ENCODE measurements around the gene RABL6. TPM values are rescaled to one million over a fixed set of nuclear protein-coding genes. Genes with fewer than 3 reads are reported as not detected.

RABL6 gene
- total RNA-seq, 5 donors from 2014 or later (not counting 1 experiment from before 2014, with no cell fraction given) = 60.5 to 86.7 (median 82.8) TPM

GRCh38 chr9:136808075-136808805, 492 bp downstream of the RABL6 start:
- Histone ChIP-seq H3K4me3 (ENCODE audit: control insufficient read depth in 1 of 2, extremely low read depth in 1 of 2, low read length in 1 of 2) (peak overlapping the region; percentile 44 to 72), H3K36me3 (ENCODE audit: control insufficient read depth in 2 of 2, extremely low read depth in 1 of 2, insufficient read depth in 1 of 2, low read length in 1 of 2) (peaks cover 0 to 14% of the 10 kb centered on the region in 2 donors), H3K27ac (ENCODE audit: low read length) (no peak overlapping the region), H3K4me1 (ENCODE audit: control insufficient read depth in 1 of 2, extremely low read depth in 1 of 2, insufficient read depth in 2 of 2, low read length in 2 of 2) (peaks cover 15 to 48% of the 10 kb centered on the region in 2 experiments), H3K27me3 (replicated peaks in 1 of 2; ENCODE audit: control insufficient read depth in 2 of 2, extremely low read depth in 1 of 2, insufficient read depth in 2 of 2, low read length in 1 of 2) (no peaks in the 10 kb centered on the region), H3K9me3 (no peaks in the 10 kb centered on the region)
- CTCF ChIA-PET = interaction anchor here in 1 of 2 donors (0.6 to 1.6 kb wide), 4 partner anchors 16 to 152 kb away, joined by 3 to 5 read pairs (median 4); no protein-coding TSS in a partner anchor
- peak overlapping the region in 1 of 2 donors; percentile 19 for H3K27ac Mint-ChIP-seq
- peak overlapping the region; percentile 76 to 85 (median 85) for H3K4me3 Mint-ChIP-seq
- WGBS (ENCODE audit: insufficient coverage) = under 1% methylated on average over 92 of the region's 93 CpGs
- peaks cover 42 to 50% (median 42%) of the 10 kb centered on the region in 3 donors for H3K4me1 Mint-ChIP-seq
- POLR2A ChIA-PET = no interaction called here
- H3K27me3 Mint-ChIP-seq = no peaks in the 10 kb centered on the region
- H3K9me3 Mint-ChIP-seq = no peaks in the 10 kb centered on the region
- peak; percentile 51 to 59 (median 54) for ATAC-seq (replicated peaks in 1 of 4)
- H3K36me3 Mint-ChIP-seq = peaks cover 12% of the 10 kb centered on the region
- DNase-seq = peak in 29 of 35 experiments; percentile 18 to 61 (median 38)

DNA sequence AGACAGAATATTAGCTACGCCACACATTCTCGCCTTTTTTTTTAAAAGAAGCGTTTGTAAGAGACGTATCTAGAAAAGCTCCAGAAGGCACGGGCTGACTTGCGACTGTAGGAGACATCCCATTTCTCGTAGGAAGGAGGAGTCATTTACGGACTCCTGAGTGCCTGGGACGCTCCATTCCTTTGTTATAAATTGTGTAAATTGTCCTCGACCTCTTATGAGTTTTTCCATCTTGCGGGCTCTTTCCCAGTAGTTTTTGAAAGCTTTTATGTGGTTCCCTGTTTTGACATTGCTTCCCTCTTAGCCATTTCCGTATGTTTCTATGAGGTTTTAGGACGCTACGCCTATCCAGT, 1.0 kb downstream of the RABL6 start:
- no peak for ATAC-seq (replicated peaks in 1 of 4)
- H3K27me3 ChIP-seq (replicated peaks in 1 of 2; ENCODE audit: control insufficient read depth in 2 of 2, extremely low read depth in 1 of 2, insufficient read depth in 2 of 2, low read length in 1 of 2) = no peaks in the 10 kb centered on the region
- peaks cover 47 to 53% (median 47%) of the 10 kb centered on the region in 3 donors for H3K4me1 Mint-ChIP-seq

GRCh38 chr9:136814725-136815421, 7.1 kb downstream of the RABL6 start:
- no peaks in the 10 kb centered on the region for H3K27me3 Mint-ChIP-seq
- peaks cover 22% of the 10 kb centered on the region for H3K36me3 Mint-ChIP-seq
- DNase-seq = no peak
- no peak overlapping the region for H3K4me3 Mint-ChIP-seq
- WGBS (ENCODE audit: insufficient coverage) = 94% methylated on average over 11 of the region's 13 CpGs
- Histone ChIP-seq H3K9me3 (no peaks in the 10 kb centered on the region), H3K36me3 (ENCODE audit: control insufficient read depth in 2 of 2, extremely low read depth in 1 of 2, insufficient read depth in 1 of 2, low read length in 1 of 2) (peaks cover 0 to 12% of the 10 kb centered on the region in 2 donors), H3K27me3 (replicated peaks in 1 of 2; ENCODE audit: control insufficient read depth in 2 of 2, extremely low read depth in 1 of 2, insufficient read depth in 2 of 2, low read length in 1 of 2) (no peaks in the 10 kb centered on the region), H3K4me3 (ENCODE audit: control insufficient read depth in 1 of 2, extremely low read depth in 1 of 2, low read length in 1 of 2) (no peak overlapping the region), H3K4me1 (ENCODE audit: control insufficient read depth in 1 of 2, extremely low read depth in 1 of 2, insufficient read depth in 2 of 2, low read length in 2 of 2) (peaks cover 3 to 21% of the 10 kb centered on the region in 2 experiments), H3K27ac (ENCODE audit: low read length) (no peak overlapping the region)
- peak overlapping the region in 1 of 2 donors; percentile 21 for H3K27ac Mint-ChIP-seq
- H3K9me3 Mint-ChIP-seq = no peaks in the 10 kb centered on the region
- ChIA-PET CTCF (no interaction called here), POLR2A (no interaction called here)
- H3K4me1 Mint-ChIP-seq = peaks cover 30 to 41% (median 37%) of the 10 kb centered on the region in 3 donors
- ATAC-seq (replicated peaks in 1 of 4) = no peak

More for the DNA sequence above, 1.0 kb downstream of the RABL6 start:
- 10% methylated on average over 8 of the region's 14 CpGs for WGBS (ENCODE audit: insufficient coverage)
- Mint-ChIP-seq H3K27ac (peak overlapping the region; percentile 19 to 39), H3K9me3 (no peaks in the 10 kb centered on the region), H3K27me3 (no peaks in the 10 kb centered on the region), H3K4me3 (peak overlapping the region; percentile 76 to 85 (median 84)), H3K36me3 (peaks cover 12% of the 10 kb centered on the region)
- H3K9me3 ChIP-seq = no peaks in the 10 kb centered on the region
- H3K4me3 ChIP-seq (ENCODE audit: control insufficient read depth in 1 of 2, extremely low read depth in 1 of 2, low read length in 1 of 2) = peak overlapping the region; percentile 44
- ChIA-PET POLR2A (no interaction called here), CTCF (interaction anchor here in 1 of 2 donors (0.6 to 0.7 kb wide), 2 partner anchors 16 to 151 kb away, joined by 3 to 4 read pairs; no protein-coding TSS in a partner anchor)
- peaks cover 15 to 48% of the 10 kb centered on the region in 2 experiments for H3K4me1 ChIP-seq (ENCODE audit: control insufficient read depth in 1 of 2, extremely low read depth in 1 of 2, insufficient read depth in 2 of 2, low read length in 2 of 2)
- H3K27ac ChIP-seq (ENCODE audit: low read length) = no peak overlapping the region
- no peak for DNase-seq
- H3K36me3 ChIP-seq (ENCODE audit: control insufficient read depth in 2 of 2, extremely low read depth in 1 of 2, insufficient read depth in 1 of 2, low read length in 1 of 2) = peaks cover 0 to 14% of the 10 kb centered on the region in 2 donors

DNA sequence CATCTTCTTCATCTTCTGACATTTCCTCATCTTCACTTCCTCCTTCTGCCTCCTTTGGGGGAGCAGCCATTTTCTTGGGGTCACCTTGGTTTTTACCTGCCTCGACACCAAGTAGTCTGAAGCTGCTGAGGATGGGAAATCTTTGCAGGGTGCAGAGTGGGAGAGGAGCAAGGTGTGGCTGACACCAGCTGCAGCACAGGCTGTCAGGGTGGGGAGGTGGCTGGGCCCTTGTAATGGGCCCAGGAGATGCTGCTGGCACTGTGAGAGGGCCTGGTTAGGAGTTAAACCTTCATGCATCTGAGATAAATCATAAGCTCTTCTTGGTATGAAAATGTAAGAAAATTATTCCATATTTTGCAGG, 7.7 kb downstream of the RABL6 start:
- Histone ChIP-seq H3K4me1 (ENCODE audit: control insufficient read depth in 1 of 2, extremely low read depth in 1 of 2, insufficient read depth in 2 of 2, low read length in 2 of 2) (peaks cover 3 to 18% of the 10 kb centered on the region in 2 experiments), H3K36me3 (ENCODE audit: control insufficient read depth in 2 of 2, extremely low read depth in 1 of 2, insufficient read depth in 1 of 2, low read length in 1 of 2) (peaks cover 0 to 12% of the 10 kb centered on the region in 2 donors), H3K9me3 (no peaks in the 10 kb centered on the region), H3K27me3 (replicated peaks in 1 of 2; ENCODE audit: control insufficient read depth in 2 of 2, extremely low read depth in 1 of 2, insufficient read depth in 2 of 2, low read length in 1 of 2) (no peaks in the 10 kb centered on the region), H3K4me3 (ENCODE audit: control insufficient read depth in 1 of 2, extremely low read depth in 1 of 2, low read length in 1 of 2) (no peak overlapping the region), H3K27ac (ENCODE audit: low read length) (no peak overlapping the region)
- peaks cover 26 to 37% (median 34%) of the 10 kb centered on the region in 3 donors for H3K4me1 Mint-ChIP-seq
- H3K27ac Mint-ChIP-seq = no peak overlapping the region
- peaks cover 19% of the 10 kb centered on the region for H3K36me3 Mint-ChIP-seq
- DNase-seq (no peak), ATAC-seq (replicated peaks in 1 of 4) (no peak)
- H3K4me3 Mint-ChIP-seq = no peak overlapping the region
- no peaks in the 10 kb centered on the region for H3K27me3 Mint-ChIP-seq
- ChIA-PET CTCF (no interaction called here), POLR2A (no interaction called here)
- no peaks in the 10 kb centered on the region for H3K9me3 Mint-ChIP-seq
- 57% methylated on average over 1 of the region's 1 CpG for WGBS (ENCODE audit: insufficient coverage)

GRCh38 chr9:136820971-136821825, 13.4 kb downstream of the RABL6 start:
- DNase-seq (no peak), ATAC-seq (replicated peaks in 1 of 4) (no peak)
- no peak overlapping the region for H3K4me3 ChIP-seq (ENCODE audit: control insufficient read depth in 1 of 2, extremely low read depth in 1 of 2, low read length in 1 of 2)
- no peaks in the 10 kb centered on the region for H3K9me3 Mint-ChIP-seq
- WGBS (ENCODE audit: insufficient coverage) = 80% methylated on average over 78 of the region's 83 CpGs
- no peaks in the 10 kb centered on the region for H3K4me1 ChIP-seq (ENCODE audit: control insufficient read depth in 1 of 2, extremely low read depth in 1 of 2, insufficient read depth in 2 of 2, low read length in 2 of 2)
- ChIA-PET CTCF (no interaction called here), POLR2A (no interaction called here)
- H3K9me3 ChIP-seq = no peaks in the 10 kb centered on the region
- H3K27me3 ChIP-seq (replicated peaks in 1 of 2; ENCODE audit: control insufficient read depth in 2 of 2, extremely low read depth in 1 of 2, insufficient read depth in 2 of 2, low read length in 1 of 2) = no peaks in the 10 kb centered on the region
- no peak overlapping the region for H3K27ac Mint-ChIP-seq
- no peak overlapping the region for H3K27ac ChIP-seq (ENCODE audit: low read length)
- peaks cover 4% of the 10 kb centered on the region for H3K36me3 Mint-ChIP-seq
- H3K27me3 Mint-ChIP-seq = no peaks in the 10 kb centered on the region
- peaks cover 8 to 14% (median 11%) of the 10 kb centered on the region in 3 donors for H3K4me1 Mint-ChIP-seq
- H3K4me3 Mint-ChIP-seq = peak overlapping the region in 1 of 3 donors; percentile 48
- peaks cover 2 to 24% of the 10 kb centered on the region in 2 donors for H3K36me3 ChIP-seq (ENCODE audit: control insufficient read depth in 2 of 2, extremely low read depth in 1 of 2, insufficient read depth in 1 of 2, low read length in 1 of 2)

Data from T-cell (primary cell).